Calu3 (cell line): ENCODE measurements around the gene PCDHA13. TPM values are rescaled to one million over a fixed set of nuclear protein-coding genes. Genes with fewer than 3 reads are reported as not detected.
"Not testable (repeated sequence)": the region's sequence is repeated elsewhere in the genome, so short reads cannot be mapped to it uniquely, and the experiment has no call there.

ENCODE experiments used
- BruUV-seq: library from RNA; stranded (reverse); fragments of 400-500 nt; replicated peaks from 2 replicates; lab custom pipeline; 2021; lab: Mats Ljungman, UMichigan
- CTCF ChIA-PET: fragments of 300-600 bp; sonication (Branson Sonifier 250); formaldehyde crosslinking; loops from one replicate; lab custom pipeline; 2022; ENCODE audit warnings: antibody characterized with exemption; lab: Charles Lee
- DNase-seq: peaks from one replicate; pipeline ENCODE4 v3.0.0; 2022
- H3K27ac Mint-ChIP-seq: one replicate; pipeline ENCODE4 v1.8.0; 2022; ENCODE audit warnings: mixed read lengths; ENCODE audit not compliant: unreplicated experiment
- H3K27me3 Mint-ChIP-seq: one replicate; pipeline ENCODE4 v1.8.0; 2022; ENCODE audit warnings: mixed read lengths; ENCODE audit not compliant: unreplicated experiment
- H3K36me3 Mint-ChIP-seq: one replicate; pipeline ENCODE4 v1.8.0; 2022; ENCODE audit warnings: mild to moderate bottlenecking, moderate library complexity, mixed read lengths; ENCODE audit not compliant: insufficient read depth, unreplicated experiment
- H3K4me1 Mint-ChIP-seq: one replicate; pipeline ENCODE4 v1.8.0; 2022; ENCODE audit warnings: mild to moderate bottlenecking, low read depth, mixed read lengths; ENCODE audit not compliant: unreplicated experiment
- H3K4me3 Mint-ChIP-seq: one replicate; pipeline ENCODE4 v1.8.0; 2022; ENCODE audit warnings: mild to moderate bottlenecking, low read depth, moderate library complexity, mixed read lengths; ENCODE audit not compliant: unreplicated experiment
- H3K9me3 Mint-ChIP-seq: one replicate; pipeline ENCODE4 v1.8.0; 2022; ENCODE audit warnings: low read depth, mixed read lengths; ENCODE audit not compliant: unreplicated experiment
- intact Hi-C: fragments of 100-400 bp; cut with micrococcal nuclease; formaldehyde crosslinking; loops from one replicate; pipeline ENCODE4 v1.10.0; 2022; ENCODE audit not compliant: unreplicated experiment
- total RNA-seq: library from RNA; stranded (reverse); gene quantifications from 2 replicates; pipeline ENCODE4 v1.2.3, GENCODE V29; 2022
- TF ChIP-seq, protein P1 (sequence below): fragments of 200-600 bp; IDR thresholded peaks from one replicate; pipeline ENCODE4 v1.8.0; 2022; ENCODE audit warnings: antibody characterized with exemption; ENCODE audit not compliant: unreplicated experiment

The PCDHA13 gene
- total RNA-seq, 1 experiment from 2014 or later = 2.0 TPM

DNA sequence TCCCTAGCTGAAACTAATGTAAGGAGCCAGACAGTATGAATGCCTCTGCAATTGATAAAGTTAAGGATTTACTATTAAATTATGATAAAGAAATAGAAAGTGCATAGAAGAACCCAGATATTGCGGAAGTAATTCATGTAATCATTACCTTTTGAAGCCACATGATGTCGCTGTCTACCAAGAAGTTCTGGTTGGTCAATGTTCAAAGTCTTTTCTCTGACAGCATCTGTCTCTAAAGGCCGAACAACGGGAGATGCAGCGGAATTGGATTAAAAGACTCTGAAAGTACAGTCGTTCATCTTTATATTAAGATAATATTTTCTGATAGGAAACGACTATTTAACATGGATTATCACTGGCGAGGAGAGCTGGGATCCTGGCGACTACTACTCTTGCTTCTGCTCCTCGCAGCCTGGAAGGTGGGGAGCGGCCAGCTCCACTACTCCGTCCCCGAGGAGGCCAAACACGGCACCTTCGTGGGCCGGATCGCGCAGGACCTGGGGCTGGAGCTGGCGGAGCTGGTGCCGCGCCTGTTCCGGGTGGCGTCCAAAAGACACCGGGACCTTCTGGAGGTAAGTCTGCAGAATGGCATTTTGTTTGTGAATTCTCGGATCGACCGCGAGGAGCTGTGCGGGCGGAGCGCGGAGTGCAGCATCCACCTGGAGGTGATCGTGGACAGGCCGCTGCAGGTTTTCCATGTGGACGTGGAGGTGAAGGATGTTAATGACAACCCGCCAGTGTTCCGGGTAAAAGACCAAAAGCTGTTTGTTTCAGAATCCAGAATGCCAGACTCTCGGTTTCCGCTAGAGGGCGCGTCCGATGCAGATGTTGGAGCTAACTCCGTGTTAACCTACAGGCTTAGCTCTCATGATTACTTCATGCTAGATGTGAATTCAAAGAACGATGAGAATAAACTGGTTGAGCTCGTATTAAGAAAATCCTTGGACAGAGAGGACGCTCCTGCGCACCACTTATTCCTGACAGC lies 40.7 kb upstream of the PCDHA13 start, which contains the start of gene PCDHA8:
TSS of gene PCDHA8 (plus strand) at position 210 of the 985 bp plus-strand sequence. CDS start at position 345, 135 bp downstream.
- TF ChIP-seq, protein P1, sequence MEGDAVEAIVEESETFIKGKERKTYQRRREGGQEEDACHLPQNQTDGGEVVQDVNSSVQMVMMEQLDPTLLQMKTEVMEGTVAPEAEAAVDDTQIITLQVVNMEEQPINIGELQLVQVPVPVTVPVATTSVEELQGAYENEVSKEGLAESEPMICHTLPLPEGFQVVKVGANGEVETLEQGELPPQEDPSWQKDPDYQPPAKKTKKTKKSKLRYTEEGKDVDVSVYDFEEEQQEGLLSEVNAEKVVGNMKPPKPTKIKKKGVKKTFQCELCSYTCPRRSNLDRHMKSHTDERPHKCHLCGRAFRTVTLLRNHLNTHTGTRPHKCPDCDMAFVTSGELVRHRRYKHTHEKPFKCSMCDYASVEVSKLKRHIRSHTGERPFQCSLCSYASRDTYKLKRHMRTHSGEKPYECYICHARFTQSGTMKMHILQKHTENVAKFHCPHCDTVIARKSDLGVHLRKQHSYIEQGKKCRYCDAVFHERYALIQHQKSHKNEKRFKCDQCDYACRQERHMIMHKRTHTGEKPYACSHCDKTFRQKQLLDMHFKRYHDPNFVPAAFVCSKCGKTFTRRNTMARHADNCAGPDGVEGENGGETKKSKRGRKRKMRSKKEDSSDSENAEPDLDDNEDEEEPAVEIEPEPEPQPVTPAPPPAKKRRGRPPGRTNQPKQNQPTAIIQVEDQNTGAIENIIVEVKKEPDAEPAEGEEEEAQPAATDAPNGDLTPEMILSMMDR = no peak
- DNase-seq = no peak
- H3K4me3 Mint-ChIP-seq = no peak within 1 kb of the TSS
- no peaks in the 10 kb centered on the region for H3K27me3 Mint-ChIP-seq
- intact Hi-C loops = no loop called here
- H3K9me3 Mint-ChIP-seq = peaks cover 16% of the 10 kb centered on the region
- BruUV-seq = no TSS peak
- no peaks in the 10 kb centered on the region for H3K4me1 Mint-ChIP-seq
- H3K36me3 Mint-ChIP-seq = no peaks in the 10 kb centered on the region
- CTCF ChIA-PET = no interaction called here
- no peak within 1 kb of the TSS for H3K27ac Mint-ChIP-seq

DNA sequence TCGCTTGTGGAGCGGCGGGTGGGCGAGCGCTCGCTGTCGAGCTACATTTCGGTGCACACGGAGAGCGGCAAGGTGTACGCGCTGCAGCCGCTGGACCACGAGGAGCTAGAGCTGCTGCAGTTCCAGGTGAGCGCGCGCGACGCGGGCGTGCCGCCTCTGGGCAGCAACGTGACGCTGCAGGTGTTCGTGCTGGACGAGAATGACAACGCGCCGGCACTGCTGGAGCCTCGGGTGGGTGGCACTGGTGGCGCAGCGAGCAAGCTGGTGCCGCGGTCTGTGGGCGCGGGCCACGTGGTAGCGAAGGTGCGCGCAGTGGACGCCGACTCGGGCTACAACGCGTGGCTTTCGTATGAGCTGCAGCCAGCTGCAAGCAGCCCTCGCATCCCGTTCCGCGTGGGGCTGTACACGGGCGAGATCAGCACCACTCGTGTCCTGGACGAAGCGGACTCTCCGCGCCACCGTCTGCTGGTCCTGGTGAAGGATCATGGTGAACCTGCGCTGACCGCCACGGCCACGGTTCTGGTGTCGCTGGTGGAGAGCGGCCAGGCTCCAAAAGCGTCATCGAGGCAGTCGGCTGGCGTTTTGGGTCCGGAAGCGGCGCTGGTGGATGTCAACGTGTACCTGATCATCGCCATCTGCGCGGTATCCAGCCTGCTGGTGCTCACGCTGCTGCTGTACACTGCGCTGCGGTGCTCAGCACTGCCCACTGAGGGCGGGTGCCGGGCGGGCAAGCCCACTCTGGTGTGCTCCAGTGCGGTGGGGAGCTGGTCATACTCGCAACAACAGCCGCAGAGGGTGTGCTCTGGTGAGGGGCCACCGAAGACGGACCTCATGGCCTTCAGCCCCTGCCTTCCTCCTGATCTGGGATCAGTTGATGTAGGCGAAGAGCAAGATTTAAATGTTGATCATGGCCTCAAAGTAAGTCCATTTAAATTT lies 38.9 kb upstream of the PCDHA13 start:
- Mint-ChIP-seq H3K4me1 (no peaks in the 10 kb centered on the region), H3K4me3 (no peak overlapping the region), H3K27me3 (no peaks in the 10 kb centered on the region), H3K36me3 (no peaks in the 10 kb centered on the region), H3K27ac (no peak overlapping the region), H3K9me3 (peaks cover 12% of the 10 kb centered on the region)
- no peak for DNase-seq
- CTCF ChIA-PET = no interaction called here
- BruUV-seq = no TSS peak
- TF ChIP-seq, protein P1 = no peak
- intact Hi-C loops = no loop called here

DNA sequence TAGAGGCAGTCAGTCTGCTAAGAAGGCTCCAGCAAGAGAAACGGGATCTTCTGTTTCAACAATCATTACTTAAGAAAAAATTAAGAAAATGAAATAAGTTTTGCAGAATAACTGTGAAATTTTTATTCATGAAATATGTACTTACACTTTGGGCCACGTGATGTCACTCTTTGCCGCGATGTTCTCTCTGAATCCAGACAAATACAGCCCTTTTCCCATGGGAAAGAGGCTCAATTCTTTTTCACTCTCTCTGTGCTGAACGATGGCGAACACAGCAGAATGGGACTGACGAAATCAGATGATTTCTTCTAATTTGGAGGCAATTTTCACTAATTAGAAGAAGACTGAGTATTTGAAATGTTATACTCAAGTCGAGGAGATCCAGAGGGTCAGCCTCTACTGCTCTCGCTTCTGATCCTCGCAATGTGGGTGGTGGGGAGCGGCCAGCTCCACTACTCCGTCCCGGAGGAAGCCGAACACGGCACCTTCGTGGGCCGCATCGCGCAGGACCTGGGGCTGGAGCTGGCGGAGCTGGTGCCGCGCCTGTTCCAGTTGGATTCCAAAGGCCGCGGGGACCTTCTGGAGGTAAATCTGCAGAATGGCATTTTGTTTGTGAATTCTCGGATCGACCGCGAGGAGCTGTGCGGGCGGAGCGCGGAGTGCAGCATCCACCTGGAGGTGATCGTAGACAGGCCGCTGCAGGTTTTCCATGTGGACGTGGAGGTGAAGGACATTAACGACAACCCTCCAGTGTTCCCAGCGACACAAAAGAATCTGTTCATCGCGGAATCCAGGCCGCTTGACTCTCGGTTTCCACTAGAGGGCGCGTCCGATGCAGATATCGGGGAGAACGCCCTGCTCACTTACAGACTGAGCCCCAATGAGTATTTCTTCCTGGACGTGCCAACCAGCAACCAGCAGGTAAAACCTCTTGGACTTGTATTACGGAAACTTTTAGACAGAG lies 33.5 kb upstream of the PCDHA13 start, which contains the start of gene PCDHA9:
TSS of gene PCDHA9 (plus strand) at position 244 of the 964 bp plus-strand sequence. CDS start at position 358, 114 bp downstream.
- intact Hi-C loops = loop anchor here (1.0 kb wide), 1 partner anchor 193 kb away; no protein-coding TSS in a partner anchor
- H3K27me3 Mint-ChIP-seq, H3K9me3 Mint-ChIP-seq, H3K36me3 Mint-ChIP-seq, H3K4me3 Mint-ChIP-seq, DNase-seq, BruUV-seq, H3K27ac Mint-ChIP-seq, CTCF ChIA-PET, H3K4me1 Mint-ChIP-seq: not testable (repeated sequence)

DNA sequence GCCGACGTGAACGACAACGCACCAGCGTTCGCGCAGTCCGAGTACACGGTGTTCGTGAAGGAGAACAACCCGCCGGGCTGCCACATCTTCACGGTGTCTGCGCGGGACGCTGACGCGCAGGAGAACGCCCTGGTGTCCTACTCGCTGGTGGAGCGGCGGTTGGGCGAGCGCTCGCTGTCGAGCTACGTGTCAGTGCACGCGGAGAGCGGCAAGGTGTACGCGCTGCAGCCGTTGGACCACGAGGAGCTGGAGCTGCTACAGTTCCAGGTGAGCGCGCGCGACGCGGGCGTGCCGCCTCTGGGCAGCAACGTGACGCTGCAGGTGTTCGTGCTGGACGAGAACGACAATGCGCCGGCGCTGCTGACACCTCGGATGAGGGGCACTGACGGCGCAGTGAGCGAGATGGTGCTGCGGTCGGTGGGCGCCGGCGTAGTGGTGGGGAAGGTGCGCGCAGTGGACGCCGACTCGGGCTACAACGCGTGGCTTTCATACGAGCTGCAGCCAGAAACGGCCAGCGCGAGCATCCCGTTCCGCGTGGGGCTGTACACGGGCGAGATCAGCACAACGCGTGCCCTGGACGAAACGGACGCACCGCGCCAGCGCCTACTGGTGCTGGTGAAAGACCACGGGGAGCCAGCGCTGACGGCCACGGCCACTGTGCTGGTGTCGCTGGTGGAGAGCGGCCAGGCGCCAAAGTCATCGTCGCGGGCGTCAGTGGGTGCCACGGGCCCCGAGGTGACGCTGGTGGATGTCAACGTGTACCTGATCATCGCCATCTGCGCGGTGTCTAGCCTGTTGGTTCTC lies 31.9 kb upstream of the PCDHA13 start:
- H3K36me3 Mint-ChIP-seq, BruUV-seq, intact Hi-C loops, H3K4me3 Mint-ChIP-seq, H3K27ac Mint-ChIP-seq, H3K27me3 Mint-ChIP-seq, H3K9me3 Mint-ChIP-seq, H3K4me1 Mint-ChIP-seq, DNase-seq, CTCF ChIA-PET: not testable (repeated sequence)
